HepG2 (cell line): ENCODE measurements around the gene TMEM235. TPM values are rescaled to one million over a fixed set of nuclear protein-coding genes. Genes with fewer than 3 reads are reported as not detected.

Experiments
- BHLHE40 ChIP-seq: IDR thresholded peaks from 2 replicates; pipeline ENCODE4 v1.6.1; 2011; ENCODE audit warnings: low read length, improper control_type of control experiment
- CBX2 ChIP-seq, 2 experiments: fragments of 200-600 bp in 1 of 2; sonication (generic); formaldehyde crosslinking in 1 of 2; IDR thresholded peaks; 2 replicates each; pipeline versions ENCODE4 v1.7.0 to v1.8.1; 2018 to 2022; ENCODE audit warnings: low read depth in 2 of 2, low read length in 1 of 2, mild to moderate bottlenecking in 1 of 2, missing genetic modification reagents in 1 of 2
- CC2D1A ChIP-seq: sonication (generic); formaldehyde crosslinking; IDR thresholded peaks from 2 replicates; pipeline ENCODE4 v1.8.1; 2023; ENCODE audit warnings: mild to moderate bottlenecking, missing genetic modification reagents
- DNMT3B ChIP-seq: conservative IDR thresholded peaks from 2 replicates; pipeline ENCODE4 v1.6.1; 2016; ENCODE audit warnings: missing biosample characterization, control low read depth
- ELF4 ChIP-seq: sonication (generic); formaldehyde crosslinking; IDR thresholded peaks from 2 replicates; pipeline ENCODE4 v1.5.0; 2020; ENCODE audit warnings: missing genetic modification reagents, mild to moderate bottlenecking, moderate library complexity, borderline replicate concordance
- FOXA1 ChIP-seq, 2 experiments: fragments of 450-650 bp in 1 of 2; sonication (generic) in 1 of 2; formaldehyde crosslinking in 1 of 2; IDR thresholded peaks; 2 replicates each; pipeline versions ENCODE4 v1.4.0 to v1.6.1; 2016 to 2020; ENCODE audit warnings: missing genetic modification reagents in 1 of 2
- FOXJ3 ChIP-seq: sonication (generic); formaldehyde crosslinking; IDR thresholded peaks from 2 replicates; pipeline ENCODE4 v1.4.0; 2020; ENCODE audit warnings: missing genetic modification reagents, mild to moderate bottlenecking, borderline replicate concordance
- HIVEP1 ChIP-seq: sonication (generic); formaldehyde crosslinking; IDR thresholded peaks from 2 replicates; pipeline ENCODE4 v1.4.0; 2020; ENCODE audit warnings: mild to moderate bottlenecking, missing genetic modification reagents
- PHF20 ChIP-seq: sonication (generic); formaldehyde crosslinking; IDR thresholded peaks from 2 replicates; pipeline ENCODE4 v1.5.0; 2020; ENCODE audit warnings: mild to moderate bottlenecking, missing genetic modification reagents
- THAP9 ChIP-seq: sonication (generic); formaldehyde crosslinking; IDR thresholded peaks from 2 replicates; pipeline ENCODE4; 2020; ENCODE audit warnings: missing genetic modification reagents, mild to moderate bottlenecking, borderline replicate concordance
- YEATS2 ChIP-seq: sonication (generic); formaldehyde crosslinking; IDR thresholded peaks from 2 replicates; pipeline ENCODE4 v1.4.0; 2020; ENCODE audit warnings: missing genetic modification reagents, borderline replicate concordance
- ZBTB8A ChIP-seq: sonication (generic); formaldehyde crosslinking; IDR thresholded peaks from 2 replicates; pipeline ENCODE4 v1.4.0; 2020; ENCODE audit warnings: mild to moderate bottlenecking, low read depth, missing genetic modification reagents, borderline replicate concordance
- ZFY ChIP-seq: sonication (generic); formaldehyde crosslinking; IDR thresholded peaks from 2 replicates; pipeline ENCODE4 v1.4.0; 2020; ENCODE audit warnings: missing genetic modification reagents
- ZNF263 ChIP-seq: sonication (generic); formaldehyde crosslinking; IDR thresholded peaks from 2 replicates; pipeline ENCODE4 v1.4.0; 2020; ENCODE audit warnings: missing genetic modification reagents
- ZNF296 ChIP-seq: sonication (generic); formaldehyde crosslinking; conservative IDR thresholded peaks from 2 replicates; pipeline ENCODE4 v1.5.0; 2020; ENCODE audit warnings: mild to moderate bottlenecking, missing genetic modification reagents
- ZNF672 ChIP-seq: sonication (generic); formaldehyde crosslinking; IDR thresholded peaks from 2 replicates; pipeline ENCODE4 v1.8.1; 2022; ENCODE audit warnings: missing genetic modification reagents
- polyA plus RNA-seq, 8 experiments: library from polyadenylated mRNA; depleted of rRNA in 3 of 8; stranded (reverse) in 7 of 8; unstranded in 1 of 8; fragments of >200 nt; fragmentation: Illumina TruSeq in 4 of 8; extraction: Trizol in 4 of 8; gene quantifications; 2 replicates each; pipeline versions ENCODE4 v1.2.1 to v1.2.3, GENCODE V29; 2011 to 2016; ENCODE audit warnings: low read depth in 4 of 8, missing spikeins in 1 of 8, mixed read lengths in 1 of 8; ENCODE audit not compliant: insufficient read depth in 1 of 8
- total RNA-seq, 5 experiments: library from RNA; depleted of rRNA; stranded (reverse); fragments of >200 nt; fragmentation: Illumina TruSeq; extraction: Trizol; gene quantifications; 2 replicates each; pipeline ENCODE4 v1.2.3, GENCODE V29; 2016; ENCODE audit warnings: low read depth in 1 of 5
- TF ChIP-seq, protein P1 (sequence below): IDR thresholded peaks from 2 replicates; pipeline ENCODE4 v1.6.1; 2016; ENCODE audit warnings: low read depth
- TF ChIP-seq, protein P2 (sequence below): IDR thresholded peaks from 2 replicates; pipeline ENCODE4 v1.6.1; 2016
- TF ChIP-seq, protein P3 (sequence below): sonication (generic); formaldehyde crosslinking; IDR thresholded peaks from 2 replicates; pipeline ENCODE4 v1.9.0; 2022; ENCODE audit warnings: low read depth, missing genetic modification reagents
- TF ChIP-seq, protein P4 (sequence below): sonication (generic); formaldehyde crosslinking; IDR thresholded peaks from 2 replicates; pipeline ENCODE4 v1.8.0; 2022; ENCODE audit warnings: mild to moderate bottlenecking, missing genetic modification reagents

The TMEM235 gene
- total and polyA plus RNA-seq, 2 of the 13 experiments (the other 11 are each of a cell fraction or from before 2014, with no cell fraction given): not detected

- TF ChIP-seq, protein P1, sequence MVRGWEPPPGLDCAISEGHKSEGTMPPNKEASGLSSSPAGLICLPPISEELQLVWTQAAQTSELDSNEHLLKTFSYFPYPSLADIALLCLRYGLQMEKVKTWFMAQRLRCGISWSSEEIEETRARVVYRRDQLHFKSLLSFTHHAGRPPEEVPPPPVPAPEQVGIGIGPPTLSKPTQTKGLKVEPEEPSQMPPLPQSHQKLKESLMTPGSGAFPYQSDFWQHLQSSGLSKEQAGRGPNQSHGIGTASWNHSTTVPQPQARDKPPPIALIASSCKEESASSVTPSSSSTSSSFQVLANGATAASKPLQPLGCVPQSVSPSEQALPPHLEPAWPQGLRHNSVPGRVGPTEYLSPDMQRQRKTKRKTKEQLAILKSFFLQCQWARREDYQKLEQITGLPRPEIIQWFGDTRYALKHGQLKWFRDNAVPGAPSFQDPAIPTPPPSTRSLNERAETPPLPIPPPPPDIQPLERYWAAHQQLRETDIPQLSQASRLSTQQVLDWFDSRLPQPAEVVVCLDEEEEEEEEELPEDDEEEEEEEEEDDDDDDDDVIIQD (CRISPR knock-in tag): no peak
- TF ChIP-seq ZNF263 (CRISPR knock-in tag) (peak; percentile 72; the same call in 1 of the 2 replicates), CC2D1A (CRISPR knock-in tag) (no peak), ZFY (CRISPR knock-in tag) (peak; percentile 74; the same call in 1 of the 2 replicates), THAP9 (CRISPR knock-in tag) (peak; percentile 87), ZBTB8A (CRISPR knock-in tag) (no peak), YEATS2 (CRISPR knock-in tag) (peak; percentile 54; the same call in 1 of the 2 replicates), ZNF296 (CRISPR knock-in tag) (peak; percentile 88), FOXA1 (IDR thresholded peaks at IDR 0.05) (no peak), FOXA1 (CRISPR knock-in tag; IDR thresholded peaks at IDR 0.05) (peak; percentile 36; the same call in 1 of the 2 replicates), ZNF672 (no peak), CBX2 (IDR thresholded peaks at IDR 0.05; ENCODE audit: low read depth, low read length) (no peak), CBX2 (CRISPR knock-in tag; IDR thresholded peaks at IDR 0.05; ENCODE audit: low read depth) (no peak), BHLHE40 (0 out of 2 replicates have a peak, but pooled peaks have one; percentile 41), PHF20 (CRISPR knock-in tag) (peak; percentile 53; the same call in 1 of the 2 replicates), DNMT3B (CRISPR knock-in tag) (0 out of 2 replicates have a peak, but pooled peaks have one; percentile 64), ELF4 (no peak), HIVEP1 (CRISPR knock-in tag) (0 out of 2 replicates have a peak, but pooled peaks have one; percentile 28), FOXJ3 (CRISPR knock-in tag) (no peak)
- TF ChIP-seq, protein P2, sequence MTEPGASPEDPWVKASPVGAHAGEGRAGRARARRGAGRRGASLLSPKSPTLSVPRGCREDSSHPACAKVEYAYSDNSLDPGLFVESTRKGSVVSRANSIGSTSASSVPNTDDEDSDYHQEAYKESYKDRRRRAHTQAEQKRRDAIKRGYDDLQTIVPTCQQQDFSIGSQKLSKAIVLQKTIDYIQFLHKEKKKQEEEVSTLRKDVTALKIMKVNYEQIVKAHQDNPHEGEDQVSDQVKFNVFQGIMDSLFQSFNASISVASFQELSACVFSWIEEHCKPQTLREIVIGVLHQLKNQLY (CRISPR knock-in tag): peak; percentile 52
- TF ChIP-seq, protein P3, sequence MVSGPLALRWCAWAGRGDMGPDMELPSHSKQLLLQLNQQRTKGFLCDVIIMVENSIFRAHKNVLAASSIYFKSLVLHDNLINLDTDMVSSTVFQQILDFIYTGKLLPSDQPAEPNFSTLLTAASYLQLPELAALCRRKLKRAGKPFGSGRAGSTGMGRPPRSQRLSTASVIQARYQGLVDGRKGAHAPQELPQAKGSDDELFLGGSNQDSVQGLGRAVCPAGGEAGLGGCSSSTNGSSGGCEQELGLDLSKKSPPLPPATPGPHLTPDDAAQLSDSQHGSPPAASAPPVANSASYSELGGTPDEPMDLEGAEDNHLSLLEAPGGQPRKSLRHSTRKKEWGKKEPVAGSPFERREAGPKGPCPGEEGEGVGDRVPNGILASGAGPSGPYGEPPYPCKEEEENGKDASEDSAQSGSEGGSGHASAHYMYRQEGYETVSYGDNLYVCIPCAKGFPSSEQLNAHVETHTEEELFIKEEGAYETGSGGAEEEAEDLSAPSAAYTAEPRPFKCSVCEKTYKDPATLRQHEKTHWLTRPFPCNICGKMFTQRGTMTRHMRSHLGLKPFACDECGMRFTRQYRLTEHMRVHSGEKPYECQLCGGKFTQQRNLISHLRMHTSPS: peak; percentile 65; the same call in 1 of the 2 replicates
- TF ChIP-seq, protein P4, sequence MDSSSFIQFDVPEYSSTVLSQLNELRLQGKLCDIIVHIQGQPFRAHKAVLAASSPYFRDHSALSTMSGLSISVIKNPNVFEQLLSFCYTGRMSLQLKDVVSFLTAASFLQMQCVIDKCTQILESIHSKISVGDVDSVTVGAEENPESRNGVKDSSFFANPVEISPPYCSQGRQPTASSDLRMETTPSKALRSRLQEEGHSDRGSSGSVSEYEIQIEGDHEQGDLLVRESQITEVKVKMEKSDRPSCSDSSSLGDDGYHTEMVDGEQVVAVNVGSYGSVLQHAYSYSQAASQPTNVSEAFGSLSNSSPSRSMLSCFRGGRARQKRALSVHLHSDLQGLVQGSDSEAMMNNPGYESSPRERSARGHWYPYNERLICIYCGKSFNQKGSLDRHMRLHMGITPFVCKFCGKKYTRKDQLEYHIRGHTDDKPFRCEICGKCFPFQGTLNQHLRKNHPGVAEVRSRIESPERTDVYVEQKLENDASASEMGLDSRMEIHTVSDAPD (CRISPR knock-in tag): no peak
Observed at GRCh38 chr17:78263063-78263735, 31.8 kb downstream of the TMEM235 start (continued).
